ENCODE results near the gene C15orf61.

The C15orf61 gene

GRCh38 chr15:67508407-67508806 is 12.5 kb upstream of the C15orf61 start:
- Mint-ChIP-seq H3K4me1 (peaks cover 16% of the 10 kb centered on the region), H3K27ac (no peak overlapping the region), H3K27me3 (no peaks in the 10 kb centered on the region), H3K36me3 (peaks cover 22% of the 10 kb centered on the region), H3K9me3 (no peaks in the 10 kb centered on the region), H3K4me3 (no peak overlapping the region)
- ATAC-seq = no peak

GRCh38 chr15:67509918-67510317 is 11.0 kb upstream of the C15orf61 start:
- Mint-ChIP-seq H3K27ac (no peak overlapping the region), H3K36me3 (peaks cover 27% of the 10 kb centered on the region), H3K9me3 (no peaks in the 10 kb centered on the region), H3K27me3 (no peaks in the 10 kb centered on the region), H3K4me3 (no peak overlapping the region), H3K4me1 (peaks cover 16% of the 10 kb centered on the region)
- ATAC-seq = no peak

- H3K27ac Mint-ChIP-seq = no peak overlapping the region
- H3K9me3 Mint-ChIP-seq = no peaks in the 10 kb centered on the region
- ATAC-seq = no peak
- H3K27me3 Mint-ChIP-seq = no peaks in the 10 kb centered on the region
- no peak overlapping the region for H3K4me3 Mint-ChIP-seq
- peaks cover 31% of the 10 kb centered on the region for H3K36me3 Mint-ChIP-seq
- H3K4me1 Mint-ChIP-seq = peaks cover 14% of the 10 kb centered on the region
These were observed 10.2 kb upstream of the C15orf61 start for GRCh38 chr15:67510597-67511190.

GRCh38 chr15:67511606-67512005 is 9.3 kb upstream of the C15orf61 start:
- H3K27ac Mint-ChIP-seq = no peak overlapping the region

GRCh38 chr15:67512140-67512539 is 8.8 kb upstream of the C15orf61 start:
- H3K4me3 Mint-ChIP-seq = no peak overlapping the region
- no peak overlapping the region for H3K27ac Mint-ChIP-seq
- H3K36me3 Mint-ChIP-seq = peaks cover 31% of the 10 kb centered on the region
- no peaks in the 10 kb centered on the region for H3K9me3 Mint-ChIP-seq
- no peak for ATAC-seq
- H3K27me3 Mint-ChIP-seq = no peaks in the 10 kb centered on the region
- no peaks in the 10 kb centered on the region for H3K4me1 Mint-ChIP-seq

More at GRCh38 chr15:67511606-67512005, 9.3 kb upstream of the C15orf61 start:
- ATAC-seq = no peak
- Mint-ChIP-seq H3K36me3 (peaks cover 31% of the 10 kb centered on the region), H3K27me3 (no peaks in the 10 kb centered on the region), H3K4me1 (peaks cover 5% of the 10 kb centered on the region), H3K4me3 (no peak overlapping the region), H3K9me3 (no peaks in the 10 kb centered on the region)

GRCh38 chr15:67512933-67513714 is 7.8 kb upstream of the C15orf61 start:
- Mint-ChIP-seq H3K27ac (no peak overlapping the region), H3K4me3 (no peak overlapping the region)

GRCh38 chr15:67515090-67515489 is 5.8 kb upstream of the C15orf61 start:
- H3K9me3 Mint-ChIP-seq = no peaks in the 10 kb centered on the region
- ATAC-seq = no peak
- H3K36me3 Mint-ChIP-seq = peaks cover 35% of the 10 kb centered on the region
- H3K4me3 Mint-ChIP-seq = no peak overlapping the region
- H3K4me1 Mint-ChIP-seq = no peaks in the 10 kb centered on the region
- H3K27ac Mint-ChIP-seq = no peak overlapping the region
- H3K27me3 Mint-ChIP-seq = no peaks in the 10 kb centered on the region

More at GRCh38 chr15:67512933-67513714, 7.8 kb upstream of the C15orf61 start:
- no peaks in the 10 kb centered on the region for H3K27me3 Mint-ChIP-seq
- H3K9me3 Mint-ChIP-seq = no peaks in the 10 kb centered on the region
- no peak for ATAC-seq
- no peaks in the 10 kb centered on the region for H3K4me1 Mint-ChIP-seq
- H3K36me3 Mint-ChIP-seq = peaks cover 31% of the 10 kb centered on the region

GRCh38 chr15:67515557-67515956 is 5.4 kb upstream of the C15orf61 start:
- Mint-ChIP-seq H3K4me3 (no peak overlapping the region), H3K27ac (no peak overlapping the region), H3K9me3 (no peaks in the 10 kb centered on the region), H3K27me3 (no peaks in the 10 kb centered on the region), H3K4me1 (no peaks in the 10 kb centered on the region), H3K36me3 (peaks cover 31% of the 10 kb centered on the region)
- ATAC-seq = no peak

GRCh38 chr15:67520321-67521028 is 456 bp upstream of the C15orf61 start:
- Mint-ChIP-seq H3K36me3 (peaks cover 5% of the 10 kb centered on the region), H3K9me3 (no peaks in the 10 kb centered on the region), H3K27ac (peak overlapping the region; percentile 94), H3K27me3 (no peaks in the 10 kb centered on the region), H3K4me3 (peak overlapping the region; percentile 84), H3K4me1 (peaks cover 14% of the 10 kb centered on the region)
- ATAC-seq = no peak

- Mint-ChIP-seq H3K27ac (peak overlapping the region; percentile 94), H3K36me3 (peaks cover 5% of the 10 kb centered on the region), H3K9me3 (no peaks in the 10 kb centered on the region), H3K4me1 (peaks cover 14% of the 10 kb centered on the region), H3K27me3 (no peaks in the 10 kb centered on the region), H3K4me3 (peak overlapping the region; percentile 89)
- no peak for ATAC-seq
These were observed 1.0 kb downstream of the C15orf61 start for GRCh38 chr15:67521783-67522568.

- Mint-ChIP-seq H3K9me3 (no peaks in the 10 kb centered on the region), H3K27me3 (no peaks in the 10 kb centered on the region), H3K36me3 (peaks cover 5% of the 10 kb centered on the region), H3K4me3 (no peak overlapping the region), H3K4me1 (peaks cover 14% of the 10 kb centered on the region), H3K27ac (no peak overlapping the region)
- no peak for ATAC-seq
These were observed 2.4 kb downstream of the C15orf61 start for GRCh38 chr15:67523330-67523729.

GRCh38 chr15:67524235-67524634 is 3.3 kb downstream of the C15orf61 start:
- ATAC-seq = no peak
- no peaks in the 10 kb centered on the region for H3K9me3 Mint-ChIP-seq
- H3K27me3 Mint-ChIP-seq = no peaks in the 10 kb centered on the region
- no peaks in the 10 kb centered on the region for H3K36me3 Mint-ChIP-seq
- H3K27ac Mint-ChIP-seq = no peak overlapping the region
- H3K4me3 Mint-ChIP-seq = no peak overlapping the region
- peaks cover 14% of the 10 kb centered on the region for H3K4me1 Mint-ChIP-seq

GRCh38 chr15:67528513-67528912 is 7.6 kb downstream of the C15orf61 start:
- Mint-ChIP-seq H3K36me3 (no peaks in the 10 kb centered on the region), H3K27me3 (no peaks in the 10 kb centered on the region), H3K4me3 (no peak overlapping the region), H3K27ac (no peak overlapping the region), H3K4me1 (no peaks in the 10 kb centered on the region), H3K9me3 (no peaks in the 10 kb centered on the region)
- no peak for ATAC-seq

- no peaks in the 10 kb centered on the region for H3K36me3 Mint-ChIP-seq
- no peak overlapping the region for H3K27ac Mint-ChIP-seq
- no peak for ATAC-seq
- no peaks in the 10 kb centered on the region for H3K9me3 Mint-ChIP-seq
- no peaks in the 10 kb centered on the region for H3K27me3 Mint-ChIP-seq
- H3K4me1 Mint-ChIP-seq = no peaks in the 10 kb centered on the region
- H3K4me3 Mint-ChIP-seq = no peak overlapping the region
These were observed 10.5 kb downstream of the C15orf61 start for GRCh38 chr15:67531379-67531914.

- H3K27ac Mint-ChIP-seq = no peak overlapping the region
- H3K27me3 Mint-ChIP-seq = peaks cover 15% of the 10 kb centered on the region
- no peak overlapping the region for H3K4me3 Mint-ChIP-seq
- no peaks in the 10 kb centered on the region for H3K36me3 Mint-ChIP-seq
- no peak for ATAC-seq
- peaks cover 6% of the 10 kb centered on the region for H3K4me1 Mint-ChIP-seq
- H3K9me3 Mint-ChIP-seq = no peaks in the 10 kb centered on the region
These were observed 12.9 kb downstream of the C15orf61 start for GRCh38 chr15:67533873-67534272.

Data from stimulated activated memory B cell treated with anti-CD40 and anti-IgM and Interleukin-4, amounts not matched to agents 10 μg/mL and 1 μg/mL and 100 μg/mL, for 72 hours (primary cell).